Measurements from ENCODE around the gene TCTN3.
"Not testable (repeated sequence)": the region's sequence is repeated elsewhere in the genome, so short reads cannot be mapped to it uniquely, and the experiment has no call there.

Gene TCTN3

DNA sequence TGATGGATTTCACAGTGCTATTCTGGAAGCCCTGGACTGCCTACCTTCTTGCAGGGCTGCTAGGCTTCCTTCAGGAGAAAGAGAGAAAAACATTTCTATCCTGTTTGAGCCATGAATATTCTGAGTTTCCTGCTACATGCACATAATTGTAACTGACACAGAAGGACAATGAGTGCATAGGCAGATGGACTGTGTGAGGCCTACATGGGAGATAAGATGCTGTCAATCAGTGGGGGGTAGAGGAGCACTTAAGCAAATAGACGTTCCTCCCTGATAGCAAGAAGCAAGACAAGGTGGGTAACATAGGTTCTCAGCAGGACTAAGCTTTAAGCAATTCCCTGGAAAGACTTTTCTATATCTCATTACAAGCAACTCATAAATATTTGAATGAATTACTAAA lies 48.8 kb downstream of the TCTN3 start:
- in situ Hi-C loops (cut with HindIII; ENCODE audit: low pct_unique_long_range_greater_than_20kb, low sequenced_read_pairs) = no loop called here
- no peak for TF ChIP-seq JUND (IDR thresholded peaks at IDR 0.05; ENCODE audit: low read depth)
- no peak for DNase-seq (ENCODE audit: low read depth in 1 of 2, low spot score in 1 of 2)

DNA sequence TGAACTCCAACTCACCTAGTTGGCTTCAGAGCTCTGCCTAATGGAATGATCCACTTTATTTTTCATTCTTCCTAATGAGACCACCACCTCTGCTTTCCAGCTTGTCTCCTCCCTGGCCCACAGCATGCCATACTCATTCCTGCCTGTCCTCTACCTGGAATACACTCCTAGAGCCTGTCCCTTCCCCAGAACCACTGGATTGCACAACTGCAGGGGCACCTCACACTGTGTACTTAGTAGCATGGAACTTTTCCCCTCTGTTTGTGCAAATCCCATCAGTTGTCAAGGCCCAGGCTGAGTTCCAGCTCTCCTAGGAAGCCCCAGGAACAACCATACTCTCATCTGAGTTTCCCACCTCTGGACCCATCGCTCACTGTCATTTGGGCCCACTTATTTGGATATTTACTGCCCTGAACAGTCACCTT lies 52.8 kb downstream of the TCTN3 start:
- no peak for DNase-seq (ENCODE audit: low read depth in 1 of 2, low spot score in 1 of 2)
- in situ Hi-C loops (cut with HindIII; ENCODE audit: low pct_unique_long_range_greater_than_20kb, low sequenced_read_pairs) = no loop called here
- TF ChIP-seq JUND (IDR thresholded peaks at IDR 0.05; ENCODE audit: low read depth) = no peak

DNA sequence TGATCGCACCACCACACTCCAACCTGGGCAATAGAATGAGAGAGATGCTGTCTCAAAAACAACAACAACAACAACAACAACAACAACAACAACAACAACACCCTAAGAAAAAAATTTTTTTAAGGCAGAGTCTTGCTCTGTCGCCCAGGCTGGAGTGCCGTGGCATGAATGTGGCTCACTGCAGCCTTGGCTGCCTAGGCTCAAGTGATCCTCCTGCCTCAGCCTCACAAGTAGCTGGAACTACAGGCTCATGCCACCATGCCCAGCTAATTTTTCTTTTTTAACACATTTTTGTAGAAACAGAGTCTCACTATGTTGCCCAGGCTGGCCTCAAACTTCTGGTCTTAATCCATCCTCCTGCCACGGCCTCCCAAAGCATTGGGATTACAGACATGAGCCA lies 55.8 kb downstream of the TCTN3 start:
- in situ Hi-C loops (cut with HindIII; ENCODE audit: low pct_unique_long_range_greater_than_20kb, low sequenced_read_pairs) = no loop called here
- DNase-seq (ENCODE audit: low read depth in 1 of 2, low spot score in 1 of 2) = no peak
- no peak for TF ChIP-seq JUND (IDR thresholded peaks at IDR 0.05; ENCODE audit: low read depth)

DNA sequence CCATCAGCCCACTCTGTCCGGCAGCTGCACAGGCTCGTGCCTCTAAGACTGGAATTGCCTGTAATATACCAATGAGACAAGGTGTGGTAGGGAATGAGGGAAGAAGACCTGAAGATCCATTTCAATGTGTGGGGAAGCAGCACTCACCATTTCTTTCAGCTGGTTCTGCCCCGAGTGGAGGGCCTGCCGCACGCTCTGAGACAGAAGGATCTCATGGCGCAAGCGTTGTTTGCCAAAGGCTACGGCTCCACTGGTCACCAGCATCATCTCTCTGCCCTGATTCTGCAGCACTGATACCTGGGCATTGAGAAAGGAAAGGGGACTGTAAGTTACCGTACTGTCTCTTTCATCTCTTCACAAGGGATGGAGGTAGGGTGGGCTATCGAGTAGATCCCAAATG lies 56.6 kb downstream of the TCTN3 start:
- in situ Hi-C loops (cut with HindIII; ENCODE audit: low pct_unique_long_range_greater_than_20kb, low sequenced_read_pairs) = no loop called here
- no peak for DNase-seq (ENCODE audit: low read depth in 1 of 2, low spot score in 1 of 2)
- TF ChIP-seq JUND (IDR thresholded peaks at IDR 0.05; ENCODE audit: low read depth) = no peak

DNA sequence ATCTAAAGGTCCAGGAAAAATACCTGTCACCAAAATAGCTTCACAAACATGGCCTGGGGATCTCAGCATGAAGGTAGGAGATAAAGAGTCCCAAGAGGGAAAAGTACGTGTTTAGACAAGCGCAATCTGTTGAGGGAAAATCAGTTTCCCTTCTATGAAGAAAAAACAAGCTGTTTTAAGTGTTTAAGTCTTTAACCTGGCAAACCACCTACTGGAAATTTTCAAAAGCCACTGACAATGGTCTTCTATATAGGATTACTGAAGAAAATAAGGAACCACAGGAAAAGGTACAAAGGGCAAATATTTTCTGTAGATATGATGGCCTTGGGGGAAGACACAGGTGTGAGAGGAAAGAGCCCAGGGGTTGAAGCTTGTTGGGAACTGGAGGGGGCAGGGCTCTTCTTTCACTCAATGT lies 58.4 kb downstream of the TCTN3 start:
- in situ Hi-C loops (cut with HindIII; ENCODE audit: low pct_unique_long_range_greater_than_20kb, low sequenced_read_pairs) = no loop called here
- no peak for DNase-seq (ENCODE audit: low read depth in 1 of 2, low spot score in 1 of 2)
- no peak for TF ChIP-seq JUND (IDR thresholded peaks at IDR 0.05; ENCODE audit: low read depth)

DNA sequence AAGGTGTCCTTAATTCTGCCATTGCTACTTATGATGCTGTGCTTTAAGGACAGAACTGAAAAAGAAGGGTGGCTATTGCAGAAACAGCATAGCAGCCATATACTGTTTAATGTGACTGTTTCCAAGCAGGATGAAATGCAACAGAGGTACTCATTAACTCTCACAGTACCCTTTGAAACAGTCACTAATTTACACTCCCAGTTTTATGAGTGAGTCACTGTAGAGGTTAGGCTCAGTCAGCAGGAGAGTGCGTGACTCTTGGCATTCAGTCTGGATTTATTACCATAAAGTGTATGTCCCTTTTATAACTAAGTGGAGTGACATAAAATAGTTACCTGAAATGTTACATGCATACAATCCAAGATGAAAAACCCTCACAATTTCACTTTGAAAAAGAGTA lies 64.9 kb downstream of the TCTN3 start:
- in situ Hi-C loops (cut with HindIII; ENCODE audit: low pct_unique_long_range_greater_than_20kb, low sequenced_read_pairs) = no loop called here
- TF ChIP-seq JUND (IDR thresholded peaks at IDR 0.05; ENCODE audit: low read depth) = no peak
- no peak for DNase-seq (ENCODE audit: low read depth in 1 of 2, low spot score in 1 of 2)

DNA sequence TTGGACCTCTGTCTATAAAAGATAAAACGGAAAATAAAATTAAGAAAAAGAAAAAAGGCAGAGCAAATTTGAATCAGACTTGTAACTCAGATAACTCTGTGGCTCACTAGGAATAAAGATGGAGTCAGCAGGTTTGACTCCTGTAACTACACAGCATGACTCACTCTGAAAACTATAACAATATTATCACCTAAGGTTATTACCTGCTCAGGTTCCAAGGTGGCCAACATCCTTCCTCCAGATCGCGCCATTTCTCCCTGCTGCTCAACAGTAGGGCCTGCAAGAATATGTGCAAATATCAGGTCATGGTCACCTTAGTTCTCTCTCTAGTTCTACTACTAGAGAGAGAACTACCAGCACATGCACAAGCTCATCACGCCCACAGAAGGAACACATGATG lies 67.2 kb downstream of the TCTN3 start:
- no peak for TF ChIP-seq JUND (IDR thresholded peaks at IDR 0.05; ENCODE audit: low read depth)
- in situ Hi-C loops (cut with HindIII; ENCODE audit: low pct_unique_long_range_greater_than_20kb, low sequenced_read_pairs) = no loop called here
- no peak for DNase-seq (ENCODE audit: low read depth in 1 of 2, low spot score in 1 of 2)

DNA sequence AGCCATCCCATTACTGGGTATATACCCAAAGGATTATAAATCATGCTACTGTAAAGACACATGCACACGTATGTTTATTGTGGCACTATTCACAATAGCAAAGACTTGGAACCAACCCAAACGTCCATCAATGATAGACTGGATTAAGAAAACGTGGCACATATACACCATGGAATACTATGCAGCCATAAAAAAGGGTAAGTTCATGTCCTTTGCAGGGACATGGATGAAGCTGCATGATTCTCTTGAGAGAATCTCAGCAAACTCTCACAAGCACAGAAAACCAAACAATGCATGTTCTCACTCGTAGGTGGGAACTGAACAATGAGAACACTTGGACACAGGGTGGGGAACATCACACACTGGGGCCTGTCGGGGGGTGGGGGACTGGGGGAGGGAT lies 73.3 kb downstream of the TCTN3 start:
- in situ Hi-C loops (cut with HindIII; ENCODE audit: low pct_unique_long_range_greater_than_20kb, low sequenced_read_pairs); DNase-seq (ENCODE audit: low read depth in 1 of 2, low spot score in 1 of 2): not testable (repeated sequence)

DNA sequence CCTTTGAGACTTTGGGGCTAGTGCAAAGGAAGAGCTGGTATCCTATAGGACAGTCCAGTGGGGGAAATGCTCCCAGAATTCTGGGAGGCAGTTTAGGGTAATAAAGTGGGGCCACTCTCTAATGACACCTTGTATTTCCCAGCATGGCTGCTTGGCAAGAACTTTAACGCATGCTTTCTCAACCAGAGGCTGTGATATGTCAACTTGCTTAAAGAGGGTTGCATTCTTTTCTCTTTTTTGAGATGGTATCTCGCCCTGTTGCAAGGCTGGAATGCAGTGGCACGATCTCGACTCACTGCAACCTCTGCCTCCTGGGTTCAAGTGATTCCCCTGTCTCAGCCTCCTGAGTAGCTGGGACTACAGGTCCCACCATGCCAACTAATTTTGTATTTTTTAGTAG lies 75.6 kb downstream of the TCTN3 start:
- TF ChIP-seq JUND (IDR thresholded peaks at IDR 0.05; ENCODE audit: low read depth) = no peak
- in situ Hi-C loops (cut with HindIII; ENCODE audit: low pct_unique_long_range_greater_than_20kb, low sequenced_read_pairs) = no loop called here
- peak in 1 of 2 experiments; percentile 70 for DNase-seq (ENCODE audit: low read depth in 1 of 2, low spot score in 1 of 2)

DNA sequence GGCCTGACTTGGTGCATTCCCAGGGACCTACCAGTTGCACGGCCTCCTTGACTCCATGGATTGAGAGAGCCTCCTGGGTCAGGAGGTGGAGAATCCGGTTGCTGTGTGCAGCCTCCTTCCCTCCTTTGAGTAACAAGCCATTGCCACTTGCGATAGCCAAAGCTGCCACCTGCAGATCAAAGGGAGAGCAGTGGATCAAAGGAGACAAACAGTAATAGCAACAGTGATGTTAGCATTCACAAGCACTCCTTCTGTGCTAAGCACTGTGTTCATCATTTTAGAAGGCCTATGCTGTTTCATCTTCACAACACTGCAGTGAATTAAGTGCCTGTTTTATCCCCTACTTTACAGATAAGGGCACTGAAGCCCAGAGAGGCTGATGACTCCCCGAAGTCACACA lies 77.3 kb downstream of the TCTN3 start:
- no peak for DNase-seq (ENCODE audit: low read depth in 1 of 2, low spot score in 1 of 2)
- TF ChIP-seq JUND (IDR thresholded peaks at IDR 0.05; ENCODE audit: low read depth) = no peak
- in situ Hi-C loops (cut with HindIII; ENCODE audit: low pct_unique_long_range_greater_than_20kb, low sequenced_read_pairs) = no loop called here
